SK-N-SH treated with all-trans-retinoic acid at 6 μM for 48 hours (cell line): ENCODE data around the gene NOC4L.

Source experiments
- ATAC-seq: fragments of 200-7000 bp; cut with Tn5 transposase; 3 replicates; pipeline ENCODE4 v1.9.1; 2020; ENCODE audit warnings: mild to moderate bottlenecking, moderate library complexity
- ARNTL ChIP-seq: fragments of 450-650 bp; formaldehyde crosslinking; IDR thresholded peaks from 2 replicates; pipeline ENCODE4 v1.5.0; 2020; ENCODE audit warnings: low read depth, mild to moderate bottlenecking, moderate library complexity, borderline replicate concordance
- CREB5 ChIP-seq: fragments of 250-450 bp; sonication (Bioruptor Pico); IDR thresholded peaks from 2 replicates; pipeline ENCODE4 v1.5.1; 2020; ENCODE audit warnings: low read depth, mild to moderate bottlenecking, moderate library complexity
- CSDC2 ChIP-seq: fragments of 250-450 bp; sonication (Bioruptor Pico); IDR thresholded peaks from 2 replicates; pipeline ENCODE4 v1.5.0; 2020; ENCODE audit warnings: mild to moderate bottlenecking, moderate library complexity
- CSRNP3 ChIP-seq: fragments of 250-450 bp; sonication (Bioruptor Pico); IDR thresholded peaks from 2 replicates; pipeline ENCODE4 v1.5.1; 2021; ENCODE audit warnings: mild to moderate bottlenecking, moderate library complexity
- ISL1 ChIP-seq: fragments of 250-450 bp; sonication (Bioruptor Pico); IDR thresholded peaks from 2 replicates; pipeline ENCODE4 v2.1.2; 2022; ENCODE audit warnings: mild to moderate bottlenecking, moderate library complexity
- OSR1 ChIP-seq: fragments of 250-450 bp; sonication (Bioruptor Pico); IDR thresholded peaks from 2 replicates; pipeline ENCODE4 v1.8.0; 2022; ENCODE audit warnings: moderate library complexity, mild to moderate bottlenecking, inconsistent platforms
- POU6F1 ChIP-seq: fragments of 250-450 bp; sonication (Bioruptor Pico); IDR thresholded peaks from 2 replicates; pipeline ENCODE4 v1.8.0; 2021; ENCODE audit warnings: low read depth, mild to moderate bottlenecking, moderate library complexity, borderline replicate concordance
- PPARA ChIP-seq: fragments of 250-450 bp; sonication (Bioruptor Pico); IDR thresholded peaks from 2 replicates; pipeline ENCODE4 v1.5.0; 2020; ENCODE audit warnings: mild to moderate bottlenecking, borderline replicate concordance
- RARB ChIP-seq: fragments of 250-450 bp; sonication (Bioruptor Pico); IDR thresholded peaks from 2 replicates; pipeline ENCODE4 v1.8.0; 2021; ENCODE audit warnings: mild to moderate bottlenecking, moderate library complexity
- TOX ChIP-seq: fragments of 250-450 bp; sonication (Bioruptor Pico); IDR thresholded peaks from 2 replicates; pipeline ENCODE4 v1.8.0; 2021; ENCODE audit warnings: mild to moderate bottlenecking, moderate library complexity, borderline replicate concordance
- ZC3H10 ChIP-seq: fragments of 250-450 bp; sonication (Bioruptor Pico); IDR thresholded peaks from 2 replicates; pipeline ENCODE4 v1.5.1; 2021; ENCODE audit warnings: mild to moderate bottlenecking, moderate library complexity
- ZFP3 ChIP-seq: fragments of 250-450 bp; sonication (Bioruptor Pico); IDR thresholded peaks from 2 replicates; pipeline ENCODE4 v1.5.0; 2020; ENCODE audit warnings: mild to moderate bottlenecking, moderate library complexity
- ZFP30 ChIP-seq: fragments of 450-650 bp; formaldehyde crosslinking; IDR thresholded peaks from 2 replicates; pipeline ENCODE4 v1.5.0; 2022; ENCODE audit warnings: mild to moderate bottlenecking, moderate library complexity
- ZNF70 ChIP-seq: fragments of 450-650 bp; formaldehyde crosslinking; IDR thresholded peaks from 2 replicates; pipeline ENCODE4 v1.5.0; 2020; ENCODE audit warnings: mild to moderate bottlenecking, moderate library complexity
- TF ChIP-seq, protein P1 (sequence below): fragments of 250-450 bp; sonication (Bioruptor Pico); IDR thresholded peaks from 2 replicates; pipeline ENCODE4 v1.5.0; 2020; ENCODE audit warnings: mild to moderate bottlenecking, moderate library complexity

Gene NOC4L

GRCh38 chr12:132173135-132174014, 29.1 kb downstream of the NOC4L start:
- TF ChIP-seq TOX (no peak), OSR1 (CRISPR knock-in tag) (no peak), ZNF70 (CRISPR knock-in tag) (no peak), ZFP3 (CRISPR knock-in tag) (no peak), ZC3H10 (CRISPR knock-in tag) (no peak), ARNTL (CRISPR knock-in tag) (no peak), RARB (CRISPR knock-in tag) (no peak), ISL1 (CRISPR knock-in tag) (no peak), CREB5 (CRISPR knock-in tag) (no peak)
- no peak for ATAC-seq

DNA sequence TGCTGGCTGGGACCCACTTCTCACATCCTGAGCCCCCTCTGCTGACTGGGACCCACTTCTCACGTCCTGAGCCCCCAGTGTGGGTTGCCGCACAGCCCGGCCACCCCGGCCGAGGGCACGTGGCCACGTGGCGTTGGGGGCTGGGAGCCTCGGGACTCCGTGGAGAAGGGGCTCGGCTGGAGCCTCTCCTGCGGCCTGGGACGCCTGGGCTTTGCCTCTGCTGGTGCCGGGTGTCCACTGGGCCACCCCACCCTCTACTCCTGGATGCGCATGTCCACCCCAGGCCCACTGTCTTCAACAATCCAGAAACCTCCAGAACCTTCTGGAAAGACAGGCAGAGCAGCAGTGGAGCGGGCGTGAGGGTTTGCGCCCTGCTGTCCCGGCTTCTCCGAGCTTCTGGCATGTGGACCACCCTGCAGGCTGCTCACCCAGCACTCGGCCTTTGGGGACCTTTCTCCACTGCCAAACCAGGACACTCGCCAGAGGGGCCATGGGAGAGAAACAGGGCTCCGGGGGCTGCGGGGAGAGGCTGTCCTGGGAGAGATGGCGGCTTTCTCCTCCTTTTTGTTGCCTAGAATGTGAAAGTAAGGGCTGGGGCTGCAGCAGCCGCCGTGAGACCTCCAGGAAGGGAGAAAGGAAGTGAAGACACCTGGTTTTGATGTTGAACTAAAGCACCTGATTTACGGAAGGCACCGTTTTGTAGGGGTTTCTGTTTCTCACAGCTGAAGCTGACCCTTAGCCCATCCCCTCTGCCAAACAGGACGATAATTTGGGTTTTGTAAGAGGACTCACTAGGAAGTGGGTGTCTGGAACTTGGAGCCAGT, 30.0 kb downstream of the NOC4L start:
- ATAC-seq: no peak
- TF ChIP-seq, protein P1, sequence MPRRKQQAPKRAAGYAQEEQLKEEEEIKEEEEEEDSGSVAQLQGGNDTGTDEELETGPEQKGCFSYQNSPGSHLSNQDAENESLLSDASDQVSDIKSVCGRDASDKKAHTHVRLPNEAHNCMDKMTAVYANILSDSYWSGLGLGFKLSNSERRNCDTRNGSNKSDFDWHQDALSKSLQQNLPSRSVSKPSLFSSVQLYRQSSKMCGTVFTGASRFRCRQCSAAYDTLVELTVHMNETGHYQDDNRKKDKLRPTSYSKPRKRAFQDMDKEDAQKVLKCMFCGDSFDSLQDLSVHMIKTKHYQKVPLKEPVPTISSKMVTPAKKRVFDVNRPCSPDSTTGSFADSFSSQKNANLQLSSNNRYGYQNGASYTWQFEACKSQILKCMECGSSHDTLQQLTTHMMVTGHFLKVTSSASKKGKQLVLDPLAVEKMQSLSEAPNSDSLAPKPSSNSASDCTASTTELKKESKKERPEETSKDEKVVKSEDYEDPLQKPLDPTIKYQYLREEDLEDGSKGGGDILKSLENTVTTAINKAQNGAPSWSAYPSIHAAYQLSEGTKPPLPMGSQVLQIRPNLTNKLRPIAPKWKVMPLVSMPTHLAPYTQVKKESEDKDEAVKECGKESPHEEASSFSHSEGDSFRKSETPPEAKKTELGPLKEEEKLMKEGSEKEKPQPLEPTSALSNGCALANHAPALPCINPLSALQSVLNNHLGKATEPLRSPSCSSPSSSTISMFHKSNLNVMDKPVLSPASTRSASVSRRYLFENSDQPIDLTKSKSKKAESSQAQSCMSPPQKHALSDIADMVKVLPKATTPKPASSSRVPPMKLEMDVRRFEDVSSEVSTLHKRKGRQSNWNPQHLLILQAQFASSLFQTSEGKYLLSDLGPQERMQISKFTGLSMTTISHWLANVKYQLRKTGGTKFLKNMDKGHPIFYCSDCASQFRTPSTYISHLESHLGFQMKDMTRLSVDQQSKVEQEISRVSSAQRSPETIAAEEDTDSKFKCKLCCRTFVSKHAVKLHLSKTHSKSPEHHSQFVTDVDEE (CRISPR knock-in tag): no peak

DNA sequence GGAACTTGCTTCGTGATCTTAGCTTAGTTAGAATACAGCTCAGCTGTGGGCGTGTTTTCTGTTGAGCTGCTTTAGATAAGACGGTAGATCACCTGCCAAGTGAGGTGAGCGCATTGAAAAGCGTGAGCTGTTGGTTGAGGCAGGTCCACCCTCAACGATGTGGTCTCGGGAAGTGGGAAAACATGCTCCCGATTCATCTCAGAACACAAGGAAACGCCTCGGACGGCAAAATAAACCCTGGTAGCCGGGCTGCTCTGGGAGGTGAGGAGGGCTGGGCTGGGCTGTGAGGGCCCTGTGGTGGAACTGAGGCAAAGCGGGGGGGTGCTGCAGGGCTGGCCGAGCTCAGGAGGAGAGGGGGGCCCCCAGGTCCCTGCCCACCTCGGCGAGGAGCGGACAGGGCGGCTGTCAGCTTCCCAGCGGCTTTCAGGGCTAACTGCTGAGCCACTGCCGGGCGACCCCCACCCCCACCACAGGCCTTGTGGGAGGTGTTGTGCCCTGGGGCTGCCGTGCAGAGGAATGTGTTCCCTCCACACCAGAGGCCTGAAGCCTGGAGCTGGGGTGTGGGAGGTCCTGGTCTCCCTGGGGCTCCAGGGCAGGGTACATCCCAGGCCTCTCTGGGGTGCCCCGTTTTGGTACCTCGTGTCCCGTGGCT, 30.7 kb downstream of the NOC4L start:
- no peak for ATAC-seq
- no peak for TF ChIP-seq ZNF70 (CRISPR knock-in tag)
- TF ChIP-seq, all 23 proteins: peak for 0

DNA sequence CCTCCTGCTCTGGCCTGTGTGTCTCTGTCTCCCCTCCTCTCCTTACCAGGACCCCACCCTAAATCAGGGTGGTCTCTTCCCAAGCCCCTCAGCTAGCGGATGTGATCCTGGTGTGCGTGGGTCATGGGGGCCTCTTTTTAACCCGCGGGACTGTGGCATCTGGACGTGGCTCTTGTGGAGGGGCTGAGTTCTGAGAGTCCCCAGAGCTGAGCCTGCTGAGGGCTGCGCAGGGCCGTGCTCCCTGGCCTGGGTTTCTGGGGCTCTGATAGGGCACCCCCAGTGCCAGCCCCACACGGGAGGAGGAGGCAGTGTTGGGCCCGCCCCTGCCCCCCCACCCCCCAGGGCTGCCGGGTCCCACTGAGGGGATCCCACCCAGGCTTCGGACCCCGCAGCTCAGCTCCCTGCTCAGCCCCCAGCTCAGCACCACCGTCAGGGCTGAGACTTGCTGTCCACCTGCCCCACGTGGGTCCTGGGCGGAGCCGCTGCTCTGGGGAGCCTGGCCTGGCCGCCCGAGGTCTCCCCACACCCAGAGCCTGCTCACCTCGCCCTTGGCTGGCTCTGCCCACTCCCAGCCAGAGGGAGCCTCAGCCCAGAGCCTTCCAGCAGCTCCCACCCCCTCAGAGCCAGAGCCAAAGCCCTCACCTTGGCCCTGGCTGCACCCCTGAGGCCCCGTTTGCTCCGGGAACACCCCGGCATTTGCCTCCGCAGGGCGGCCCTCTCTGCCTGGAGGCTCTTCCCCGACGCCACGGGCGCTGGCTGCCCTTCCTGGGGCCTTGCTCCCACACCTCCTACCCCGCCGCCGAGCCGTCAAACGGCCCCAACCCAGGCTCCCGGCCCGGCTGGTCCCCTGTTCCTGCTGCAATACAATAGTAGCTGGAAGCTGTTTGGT, 31.5 kb downstream of the NOC4L start:
- ATAC-seq: no peak
- TF ChIP-seq CSRNP3: no peak
- TF ChIP-seq ZFP30 (CRISPR knock-in tag): no peak
- no peak for TF ChIP-seq ZNF70 (CRISPR knock-in tag)
- no peak for TF ChIP-seq TOX
- TF ChIP-seq CSDC2 (CRISPR knock-in tag): no peak
- no peak for TF ChIP-seq ARNTL (CRISPR knock-in tag)
- no peak for TF ChIP-seq PPARA (CRISPR knock-in tag)
- no peak for TF ChIP-seq RARB (CRISPR knock-in tag)
- TF ChIP-seq, protein P1 (CRISPR knock-in tag): no peak
- no peak for TF ChIP-seq POU6F1
